Body of pancreas (tissue), 4 donors: Measurements from ENCODE around the gene ZC3H18.

Source experiments
- POLR2A ChIP-seq, 3 donors: fragments of 450-650 bp; IDR thresholded peaks; one replicate each; pipeline ENCODE4 v1.6.1; 2016; ENCODE audit warnings: antibody characterized with exemption in 3 of 3, mild to moderate bottlenecking in 2 of 3
- TF ChIP-seq, protein P1 (sequence below), 7 experiments: fragments of 450-650 bp in 4 of 7; fragments of 200-600 bp in 3 of 7; sonication (generic) in 3 of 7; IDR thresholded peaks; one replicate each; pipeline ENCODE4 v1.5.1; 2016 to 2019; ENCODE audit warnings: antibody characterized with exemption in 7 of 7

DNA sequence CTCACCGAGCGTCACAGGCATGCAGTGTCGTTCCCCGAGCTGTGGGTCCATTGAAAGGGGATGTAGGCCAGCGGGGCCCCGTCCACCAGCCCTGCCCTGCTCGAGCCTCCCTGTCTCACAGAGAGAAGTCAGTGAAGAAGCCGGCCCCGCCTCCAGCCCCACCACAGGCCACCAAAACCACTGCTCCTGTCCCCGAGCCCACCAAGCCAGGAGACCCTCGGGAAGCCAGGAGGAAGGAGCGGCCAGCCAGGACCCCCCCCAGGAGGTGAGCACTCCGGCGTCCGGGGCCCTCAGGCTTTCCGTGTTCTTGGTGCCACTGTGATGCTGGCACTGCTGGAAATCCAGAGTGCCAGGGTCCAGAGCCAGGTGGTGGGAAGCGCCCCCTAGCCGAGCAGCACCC, 54.3 kb downstream of the ZC3H18 start:
- no peak for TF ChIP-seq POLR2A (IDR thresholded peaks at IDR 0.05)
- TF ChIP-seq, protein P1, sequence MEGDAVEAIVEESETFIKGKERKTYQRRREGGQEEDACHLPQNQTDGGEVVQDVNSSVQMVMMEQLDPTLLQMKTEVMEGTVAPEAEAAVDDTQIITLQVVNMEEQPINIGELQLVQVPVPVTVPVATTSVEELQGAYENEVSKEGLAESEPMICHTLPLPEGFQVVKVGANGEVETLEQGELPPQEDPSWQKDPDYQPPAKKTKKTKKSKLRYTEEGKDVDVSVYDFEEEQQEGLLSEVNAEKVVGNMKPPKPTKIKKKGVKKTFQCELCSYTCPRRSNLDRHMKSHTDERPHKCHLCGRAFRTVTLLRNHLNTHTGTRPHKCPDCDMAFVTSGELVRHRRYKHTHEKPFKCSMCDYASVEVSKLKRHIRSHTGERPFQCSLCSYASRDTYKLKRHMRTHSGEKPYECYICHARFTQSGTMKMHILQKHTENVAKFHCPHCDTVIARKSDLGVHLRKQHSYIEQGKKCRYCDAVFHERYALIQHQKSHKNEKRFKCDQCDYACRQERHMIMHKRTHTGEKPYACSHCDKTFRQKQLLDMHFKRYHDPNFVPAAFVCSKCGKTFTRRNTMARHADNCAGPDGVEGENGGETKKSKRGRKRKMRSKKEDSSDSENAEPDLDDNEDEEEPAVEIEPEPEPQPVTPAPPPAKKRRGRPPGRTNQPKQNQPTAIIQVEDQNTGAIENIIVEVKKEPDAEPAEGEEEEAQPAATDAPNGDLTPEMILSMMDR (IDR thresholded peaks at IDR 0.05): no peak
